WTC11 (cell line): Measurements from ENCODE around the gene ABCG4.

Experiments
- ARID4B ChIP-seq: sonication (generic); formaldehyde crosslinking; IDR thresholded peaks from 2 replicates; pipeline ENCODE4 v1.8.0; 2023; ENCODE audit warnings: missing genetic modification reagents, mild to moderate bottlenecking, borderline replicate concordance
- ATF1 ChIP-seq: sonication (generic); formaldehyde crosslinking; IDR thresholded peaks from 2 replicates; pipeline ENCODE4 v1.8.1; 2023; ENCODE audit warnings: mild to moderate bottlenecking, moderate library complexity, missing genetic modification reagents
- ATF6 ChIP-seq: sonication (generic); formaldehyde crosslinking; IDR thresholded peaks from 2 replicates; pipeline ENCODE4 v1.8.1; 2023; ENCODE audit warnings: mild to moderate bottlenecking, missing genetic modification reagents
- CTCF ChIP-seq: fragments of 200-600 bp; IDR thresholded peaks from 2 replicates; pipeline ENCODE4 v1.8.0; 2022; ENCODE audit warnings: antibody characterized with exemption
- E2F5 ChIP-seq: sonication (generic); formaldehyde crosslinking; IDR thresholded peaks from 2 replicates; pipeline ENCODE4 v1.8.1; 2022; ENCODE audit warnings: mild to moderate bottlenecking, moderate library complexity, missing genetic modification reagents
- FOXP1 ChIP-seq: sonication (generic); formaldehyde crosslinking; IDR thresholded peaks from 2 replicates; pipeline ENCODE4 v1.8.0; 2022; ENCODE audit warnings: missing genetic modification reagents, mild to moderate bottlenecking, moderate library complexity, borderline replicate concordance
- JUN ChIP-seq: sonication (generic); formaldehyde crosslinking; IDR thresholded peaks from 2 replicates; pipeline ENCODE4 v1.8.0; 2023; ENCODE audit warnings: mild to moderate bottlenecking, missing genetic modification reagents
- NFE2L1 ChIP-seq: sonication (generic); formaldehyde crosslinking; IDR thresholded peaks from 2 replicates; pipeline ENCODE4 v1.8.1; 2023; ENCODE audit warnings: missing genetic modification reagents
- NR1H2 ChIP-seq: sonication (generic); formaldehyde crosslinking; IDR thresholded peaks from 2 replicates; pipeline ENCODE4 v1.9.0; 2021; ENCODE audit warnings: mild to moderate bottlenecking, moderate library complexity, missing genetic modification reagents
- SP1 ChIP-seq: sonication (generic); formaldehyde crosslinking; conservative IDR thresholded peaks from 2 replicates; pipeline ENCODE4 v1.8.1; 2022; ENCODE audit warnings: missing genetic modification reagents
- STAT6 ChIP-seq: sonication (generic); formaldehyde crosslinking; conservative IDR thresholded peaks from 2 replicates; pipeline ENCODE4 v1.8.1; 2023; ENCODE audit warnings: mild to moderate bottlenecking, low read depth, missing genetic modification reagents, moderate library complexity
- TEAD4 ChIP-seq: sonication (generic); formaldehyde crosslinking; IDR thresholded peaks from 2 replicates; pipeline ENCODE4 v1.8.0; 2022; ENCODE audit warnings: mild to moderate bottlenecking, missing genetic modification reagents
- USF2 ChIP-seq: sonication (generic); formaldehyde crosslinking; IDR thresholded peaks from 2 replicates; pipeline ENCODE4 v1.8.1; 2023; ENCODE audit warnings: mild to moderate bottlenecking, missing genetic modification reagents, moderate library complexity
- ZNF121 ChIP-seq: sonication (generic); formaldehyde crosslinking; IDR thresholded peaks from 2 replicates; pipeline ENCODE4 v1.8.0; 2023; ENCODE audit warnings: missing genetic modification reagents

- TF ChIP-seq CTCF: no peak
- no peak for TF ChIP-seq E2F5
- TF ChIP-seq FOXP1 (CRISPR knock-in tag): no peak
- no peak for TF ChIP-seq SP1 (CRISPR knock-in tag)
- TF ChIP-seq ATF1 (CRISPR knock-in tag): no peak
- TF ChIP-seq ARID4B (CRISPR knock-in tag): no peak
- no peak for TF ChIP-seq ZNF121 (CRISPR knock-in tag)
- no peak for TF ChIP-seq NFE2L1 (CRISPR knock-in tag)
- TF ChIP-seq USF2 (CRISPR knock-in tag): no peak
- no peak for TF ChIP-seq STAT6 (CRISPR knock-in tag)
- TF ChIP-seq JUN (CRISPR knock-in tag): no peak
- TF ChIP-seq NR1H2 (CRISPR knock-in tag): no peak
- no peak for TF ChIP-seq ATF6 (CRISPR knock-in tag)
- no peak for TF ChIP-seq TEAD4 (CRISPR knock-in tag)
These were observed 56.2 kb downstream of the ABCG4 start for GRCh38 chr11:119205080-119205479.
